HAP-1 (cell line): ENCODE results near the gene APOM.

ENCODE experiments used
- DNase-seq, 2 experiments: peaks; one replicate each; pipeline ENCODE4 v3.0.0-alpha.2; 2016 to 2020; ENCODE audit warnings: low spot score in 2 of 2
- H3K27me3 ChIP-seq: fragments of 250-450 bp; sonication (Bioruptor Pico); 2 replicates; pipeline ENCODE4 v1.5.1; 2020; ENCODE audit warnings: low read depth, mild to moderate bottlenecking, moderate library complexity
- H3K36me3 ChIP-seq: fragments of 250-450 bp; sonication (Bioruptor Pico); replicated peaks from 2 replicates; pipeline ENCODE4 v1.5.1; 2020; ENCODE audit warnings: mild to moderate bottlenecking
- H3K4me1 ChIP-seq: fragments of 250-450 bp; sonication (Bioruptor Pico); 2 replicates; pipeline ENCODE4 v1.5.1; 2020; ENCODE audit warnings: mild to moderate bottlenecking
- H3K4me3 ChIP-seq: fragments of 250-450 bp; sonication (Bioruptor Pico); 2 replicates; pipeline ENCODE4 v1.5.1; 2020; ENCODE audit warnings: mild to moderate bottlenecking, moderate library complexity
- H3K9me3 ChIP-seq: fragments of 250-450 bp; sonication (Bioruptor Pico); 2 replicates; pipeline ENCODE4 v1.5.1; 2020; ENCODE audit warnings: mild to moderate bottlenecking, moderate library complexity
- in situ Hi-C: fragments of 300-500 bp; cut with MboI; formaldehyde crosslinking; loops from 3 replicates; pipeline ENCODE4 v1.14.3; 2020; ENCODE audit warnings: low sequenced_read_pairs, inconsistent platforms, mixed read lengths

The APOM gene

GRCh38 chr6:31665501-31666336 is 10.0 kb downstream of the APOM start, which contains the start of gene CSNK2B:
TSS of gene CSNK2B (plus strand) at chr6:31666080. CDS start at chr6:31666832, 752 bp downstream.
- Histone ChIP-seq H3K4me3 (peak within 1 kb of the TSS; percentile 99), H3K27me3 (no peaks in the 10 kb centered on the region), H3K36me3 (peaks cover 72% of the 10 kb centered on the region), H3K9me3 (no peaks in the 10 kb centered on the region), H3K4me1 (peaks cover 9% of the 10 kb centered on the region)
- in situ Hi-C loops: loop anchor here (10.0 kb wide), 1 partner anchor 299 kb away; no protein-coding TSS in a partner anchor
- peak; percentile 98 to 99 for DNase-seq

DNA sequence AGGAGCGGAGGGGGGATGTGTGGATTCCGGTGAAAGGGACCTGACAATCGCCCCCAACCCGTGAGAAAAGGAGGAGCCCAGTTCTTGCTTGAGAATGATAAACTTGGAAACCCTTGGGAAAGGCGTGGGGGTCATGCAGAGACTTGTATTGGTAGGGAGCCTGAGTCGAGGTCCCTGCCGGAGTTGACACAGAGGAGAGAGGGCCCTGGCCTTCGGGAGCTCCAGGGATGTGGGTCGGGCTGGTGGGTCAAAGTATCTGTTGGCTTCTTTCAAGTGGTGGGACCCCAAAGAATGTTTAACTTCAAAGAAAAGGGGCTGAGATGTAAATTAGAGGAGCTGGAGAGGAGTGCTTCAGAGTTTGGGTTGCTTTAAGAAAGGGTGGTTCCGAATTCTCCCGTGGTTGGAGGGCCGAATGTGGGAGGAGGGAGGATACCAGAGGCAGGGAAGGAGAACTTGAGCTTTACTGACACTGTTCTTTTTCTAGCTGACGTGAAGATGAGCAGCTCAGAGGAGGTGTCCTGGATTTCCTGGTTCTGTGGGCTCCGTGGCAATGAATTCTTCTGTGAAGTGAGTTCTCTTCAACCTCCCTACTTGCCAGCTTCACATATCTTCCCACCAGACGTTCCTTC is 10.8 kb downstream of the APOM start:
- Histone ChIP-seq H3K9me3 (no peaks in the 10 kb centered on the region), H3K4me1 (peaks cover 5% of the 10 kb centered on the region; the same call in 1 of the 2 replicates), H3K36me3 (peaks cover 76% of the 10 kb centered on the region), H3K4me3 (peak overlapping the region; percentile 99), H3K27me3 (no peaks in the 10 kb centered on the region)
- in situ Hi-C loops: loop anchor here (10.0 kb wide), 1 partner anchor 298 kb away; no protein-coding TSS in a partner anchor
- no peak for DNase-seq

DNA sequence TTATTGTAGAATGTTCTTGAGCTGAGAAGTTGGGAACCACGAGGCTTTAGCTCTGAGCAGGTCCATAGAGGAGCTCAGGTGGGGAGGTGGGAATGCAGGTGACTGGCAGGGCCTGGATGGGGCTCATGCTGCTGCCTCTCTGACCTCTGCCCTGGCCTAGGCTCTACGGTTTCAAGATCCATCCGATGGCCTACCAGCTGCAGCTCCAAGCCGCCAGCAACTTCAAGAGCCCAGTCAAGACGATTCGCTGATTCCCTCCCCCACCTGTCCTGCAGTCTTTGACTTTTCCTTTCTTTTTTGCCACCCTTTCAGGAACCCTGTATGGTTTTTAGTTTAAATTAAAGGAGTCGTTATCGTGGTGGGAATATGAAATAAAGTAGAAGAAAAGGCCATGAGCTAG is 14.0 kb downstream of the APOM start, which contains the start of gene LY6G5B:
TSS of gene LY6G5B (plus strand) at position 301 of the 400 bp plus-strand sequence. CDS start 975 bp downstream, outside the sequence.
- Histone ChIP-seq H3K9me3 (no peaks in the 10 kb centered on the region), H3K4me1 (peaks cover 5% of the 10 kb centered on the region; the same call in 1 of the 2 replicates), H3K36me3 (peaks cover 72% of the 10 kb centered on the region), H3K27me3 (no peaks in the 10 kb centered on the region), H3K4me3 (no peak within 1 kb of the TSS)
- no peak for DNase-seq
- in situ Hi-C loops: loop anchor here (10.0 kb wide), 1 partner anchor 295 kb away; no protein-coding TSS in a partner anchor

- peaks cover 21% of the 10 kb centered on the region for H3K36me3 ChIP-seq
- no peak for DNase-seq
- no peaks in the 10 kb centered on the region for H3K9me3 ChIP-seq
- in situ Hi-C loops: no loop called here
- peaks cover 9% of the 10 kb centered on the region for H3K4me1 ChIP-seq
- no peaks in the 10 kb centered on the region for H3K27me3 ChIP-seq
- H3K4me3 ChIP-seq: no peak overlapping the region
Observed at GRCh38 chr6:31676322-31676903, 20.7 kb downstream of the APOM start.

DNA sequence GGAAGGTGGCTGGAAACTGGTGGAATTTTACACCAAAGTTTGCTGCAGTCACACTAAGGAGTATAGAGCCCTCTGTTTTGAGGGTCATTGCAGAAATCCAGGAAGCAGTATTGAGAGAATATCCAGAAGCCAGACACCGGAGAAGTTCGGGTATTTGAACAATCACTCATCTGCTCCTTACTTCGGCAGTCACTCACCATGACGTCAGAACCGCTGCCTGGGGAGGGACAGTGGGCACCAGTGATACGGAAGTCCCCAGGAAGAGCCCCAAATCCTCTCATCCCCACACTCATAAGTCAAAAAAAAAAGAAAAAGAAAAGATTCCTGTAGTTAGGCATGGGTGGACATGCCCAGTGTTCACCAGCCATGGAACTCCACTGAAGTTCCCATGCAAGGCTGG is 21.2 kb downstream of the APOM start:
- DNase-seq: no peak
- peaks cover 17% of the 10 kb centered on the region for H3K36me3 ChIP-seq
- in situ Hi-C loops: no loop called here
- peaks cover 12% of the 10 kb centered on the region for H3K4me1 ChIP-seq
- no peaks in the 10 kb centered on the region for H3K9me3 ChIP-seq
- H3K4me3 ChIP-seq: no peak overlapping the region
- no peaks in the 10 kb centered on the region for H3K27me3 ChIP-seq

DNA sequence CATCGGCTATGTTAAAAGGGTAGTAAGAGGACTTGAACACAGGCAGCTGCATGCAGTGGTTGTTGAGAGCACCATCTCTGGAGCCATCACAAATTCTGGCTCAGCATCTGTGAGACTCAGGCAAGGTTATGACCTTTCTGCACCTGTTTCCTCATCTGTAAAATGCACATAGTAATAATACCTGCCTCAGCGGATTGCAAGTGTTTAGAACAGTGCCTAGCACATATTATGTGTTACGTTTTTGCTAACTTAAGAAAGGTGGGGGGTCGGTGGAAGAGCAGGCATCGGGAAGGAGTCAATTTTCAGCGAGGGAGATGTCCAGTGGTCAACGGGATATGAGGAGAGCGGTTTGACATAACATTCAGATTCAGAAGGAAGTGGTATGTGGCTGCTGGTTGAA is 22.3 kb downstream of the APOM start:
- in situ Hi-C loops: no loop called here
- H3K4me1 ChIP-seq: peaks cover 12% of the 10 kb centered on the region
- peaks cover 6% of the 10 kb centered on the region for H3K36me3 ChIP-seq
- H3K27me3 ChIP-seq: no peaks in the 10 kb centered on the region
- no peaks in the 10 kb centered on the region for H3K9me3 ChIP-seq
- no peak for DNase-seq
- no peak overlapping the region for H3K4me3 ChIP-seq

DNA sequence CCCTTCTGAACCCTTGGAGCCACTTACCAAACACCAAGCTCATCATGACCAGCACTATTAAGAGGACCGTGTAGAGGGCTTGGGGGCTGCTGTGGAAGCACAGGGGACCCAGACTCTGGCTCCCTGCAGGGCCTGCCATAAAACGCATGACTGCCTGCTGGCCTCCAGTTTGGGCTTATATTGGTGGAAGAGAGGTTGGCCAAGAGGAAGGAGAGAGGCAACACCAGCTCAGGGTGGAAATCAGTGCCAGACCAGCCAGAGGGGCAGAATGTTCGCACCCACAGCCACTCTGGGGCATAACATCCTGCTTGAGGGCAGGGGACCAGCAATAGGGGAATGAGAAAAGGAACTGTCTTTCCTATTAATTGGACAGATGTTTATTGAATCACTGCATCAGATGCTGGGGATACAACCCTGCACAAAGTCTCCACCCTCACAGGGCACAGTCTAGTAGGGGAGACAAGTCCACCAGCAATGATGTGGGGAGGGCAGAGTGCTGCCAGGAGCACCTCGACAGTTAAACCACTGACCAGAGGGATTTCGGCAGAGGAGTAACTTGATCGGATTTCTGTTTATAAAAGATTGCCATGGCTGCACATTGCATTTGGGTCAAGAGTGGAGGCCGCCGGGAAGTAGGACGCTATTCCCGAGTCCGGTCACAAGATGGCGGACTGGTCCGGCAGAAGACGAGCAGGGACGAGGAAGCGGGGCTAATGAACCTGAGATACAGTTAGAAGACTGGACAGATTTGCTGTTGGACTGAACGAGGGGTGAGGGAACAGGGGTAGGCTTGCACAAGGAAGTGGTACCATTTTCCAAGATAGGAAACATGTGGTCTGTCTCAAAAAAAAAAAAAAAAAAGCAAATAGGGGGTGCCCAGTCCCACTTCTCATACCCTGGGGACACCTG is 24.8 kb downstream of the APOM start, which contains the start of gene LY6G5C:
TSS of gene LY6G5C (minus strand) at position 842 of the 909 bp plus-strand sequence. CDS start at position 148, 694 bp downstream.
- peak within 1 kb of the TSS; percentile 30 for H3K4me3 ChIP-seq
- H3K4me1 ChIP-seq: peaks cover 12% of the 10 kb centered on the region
- H3K9me3 ChIP-seq: no peaks in the 10 kb centered on the region
- peak; percentile 84 to 87 for DNase-seq
- no peaks in the 10 kb centered on the region for H3K36me3 ChIP-seq
- in situ Hi-C loops: no loop called here
- no peaks in the 10 kb centered on the region for H3K27me3 ChIP-seq

- H3K4me1 ChIP-seq: peaks cover 12% of the 10 kb centered on the region
- H3K27me3 ChIP-seq: no peaks in the 10 kb centered on the region
- H3K4me3 ChIP-seq: peak overlapping the region; percentile 30
- DNase-seq: peak in 1 of 2 experiments; percentile 63
- H3K9me3 ChIP-seq: no peaks in the 10 kb centered on the region
- H3K36me3 ChIP-seq: no peaks in the 10 kb centered on the region
- in situ Hi-C loops: no loop called here
Observed at GRCh38 chr6:31681135-31681671, 25.5 kb downstream of the APOM start.

- DNase-seq: no peak
- Histone ChIP-seq H3K9me3 (no peaks in the 10 kb centered on the region), H3K27me3 (no peaks in the 10 kb centered on the region), H3K4me1 (peaks cover 12% of the 10 kb centered on the region), H3K36me3 (peaks cover 13% of the 10 kb centered on the region), H3K4me3 (no peak overlapping the region)
- in situ Hi-C loops: no loop called here
Observed at GRCh38 chr6:31683591-31683990, 27.9 kb downstream of the APOM start.

- H3K4me3 ChIP-seq: no peak overlapping the region
- H3K4me1 ChIP-seq: peaks cover 2% of the 10 kb centered on the region
- DNase-seq: no peak
- in situ Hi-C loops: no loop called here
- H3K36me3 ChIP-seq: peaks cover 36% of the 10 kb centered on the region
- no peaks in the 10 kb centered on the region for H3K27me3 ChIP-seq
- H3K9me3 ChIP-seq: no peaks in the 10 kb centered on the region
Observed at GRCh38 chr6:31686483-31686882, 30.8 kb downstream of the APOM start.

DNA sequence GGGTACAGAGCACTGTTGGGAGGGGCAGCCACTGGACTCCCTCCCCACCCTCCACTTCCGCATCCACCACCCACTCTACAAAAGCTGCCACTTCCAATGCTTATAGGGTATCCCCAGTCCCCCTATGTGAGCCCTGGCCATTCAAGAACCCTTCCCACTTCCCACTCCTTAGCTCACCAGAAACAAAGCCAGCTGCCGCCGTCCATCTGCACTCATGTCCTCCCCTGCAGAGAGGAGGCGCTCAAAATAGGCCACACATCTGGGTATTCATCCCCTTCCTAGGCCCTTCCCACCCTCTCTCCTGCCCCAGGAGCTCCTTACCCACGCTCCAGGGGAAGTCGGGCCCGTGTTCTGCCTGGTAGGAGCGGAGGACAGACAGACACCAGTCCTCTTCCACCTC is 31.6 kb downstream of the APOM start:
- Histone ChIP-seq H3K9me3 (no peaks in the 10 kb centered on the region), H3K4me3 (no peak overlapping the region), H3K27me3 (no peaks in the 10 kb centered on the region), H3K36me3 (peaks cover 36% of the 10 kb centered on the region), H3K4me1 (no peaks in the 10 kb centered on the region)
- DNase-seq: no peak
- in situ Hi-C loops: no loop called here

- DNase-seq: no peak
- no peaks in the 10 kb centered on the region for H3K4me1 ChIP-seq
- no peak overlapping the region for H3K4me3 ChIP-seq
- H3K27me3 ChIP-seq: no peaks in the 10 kb centered on the region
- peaks cover 40% of the 10 kb centered on the region for H3K36me3 ChIP-seq
- H3K9me3 ChIP-seq: no peaks in the 10 kb centered on the region
- in situ Hi-C loops: no loop called here
Observed at GRCh38 chr6:31687860-31688693, 32.4 kb downstream of the APOM start.
